ENCODE measurements around the gene FADS1.

DNA sequence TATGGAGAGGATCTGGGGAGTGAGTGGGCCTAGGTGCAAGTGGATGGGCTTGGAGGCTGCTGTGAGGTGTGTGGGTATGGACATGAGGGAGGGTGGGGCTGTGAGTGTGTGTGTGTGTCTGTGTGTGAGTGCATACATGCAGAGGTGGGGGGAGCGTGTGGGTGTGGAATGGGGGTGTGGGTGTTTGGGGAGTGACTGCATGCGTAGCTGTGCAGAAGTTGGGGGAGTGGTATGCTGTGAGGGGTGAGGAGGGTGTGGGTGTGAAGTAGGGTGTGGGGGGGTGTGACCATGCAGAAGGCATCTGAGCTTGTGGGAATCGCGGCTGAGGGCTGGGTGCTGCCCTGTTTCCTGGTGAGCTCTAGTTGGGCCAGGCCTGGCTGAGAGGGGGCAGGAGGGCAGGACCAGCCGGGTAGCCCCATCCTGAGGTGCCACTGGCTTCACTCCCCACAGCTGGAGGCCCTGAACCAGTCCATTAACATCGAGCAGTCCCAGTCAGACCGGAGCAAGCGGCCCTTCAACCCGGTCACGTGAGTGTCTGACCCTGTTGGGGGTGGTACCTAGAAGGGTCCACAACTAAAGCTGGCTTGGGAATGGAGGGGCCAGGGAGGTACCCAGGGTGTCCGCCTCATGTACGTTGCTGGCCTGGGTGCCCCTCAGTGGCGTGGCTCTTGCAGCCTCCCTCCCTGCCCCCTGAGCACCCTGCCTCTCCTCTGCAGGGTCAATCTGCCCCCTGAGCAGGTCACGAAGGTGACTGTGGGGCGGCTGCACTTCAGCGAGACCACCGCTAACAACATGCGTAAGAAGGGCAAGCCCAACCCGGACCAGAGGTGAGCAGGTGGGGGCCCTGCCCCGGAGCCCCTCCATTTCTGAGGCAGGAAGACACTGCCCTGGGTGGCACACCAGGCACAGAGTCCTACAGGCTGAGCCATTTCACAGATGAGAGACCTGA lies 40.9 kb downstream of the FADS1 start:
- TF ChIP-seq, protein P1, sequence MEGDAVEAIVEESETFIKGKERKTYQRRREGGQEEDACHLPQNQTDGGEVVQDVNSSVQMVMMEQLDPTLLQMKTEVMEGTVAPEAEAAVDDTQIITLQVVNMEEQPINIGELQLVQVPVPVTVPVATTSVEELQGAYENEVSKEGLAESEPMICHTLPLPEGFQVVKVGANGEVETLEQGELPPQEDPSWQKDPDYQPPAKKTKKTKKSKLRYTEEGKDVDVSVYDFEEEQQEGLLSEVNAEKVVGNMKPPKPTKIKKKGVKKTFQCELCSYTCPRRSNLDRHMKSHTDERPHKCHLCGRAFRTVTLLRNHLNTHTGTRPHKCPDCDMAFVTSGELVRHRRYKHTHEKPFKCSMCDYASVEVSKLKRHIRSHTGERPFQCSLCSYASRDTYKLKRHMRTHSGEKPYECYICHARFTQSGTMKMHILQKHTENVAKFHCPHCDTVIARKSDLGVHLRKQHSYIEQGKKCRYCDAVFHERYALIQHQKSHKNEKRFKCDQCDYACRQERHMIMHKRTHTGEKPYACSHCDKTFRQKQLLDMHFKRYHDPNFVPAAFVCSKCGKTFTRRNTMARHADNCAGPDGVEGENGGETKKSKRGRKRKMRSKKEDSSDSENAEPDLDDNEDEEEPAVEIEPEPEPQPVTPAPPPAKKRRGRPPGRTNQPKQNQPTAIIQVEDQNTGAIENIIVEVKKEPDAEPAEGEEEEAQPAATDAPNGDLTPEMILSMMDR (IDR thresholded peaks at IDR 0.05; ENCODE audit: low read depth, low read length, poor library complexity, severe bottlenecking) = no peak
- TF ChIP-seq EZH2phosphoT487 (IDR thresholded peaks at IDR 0.05; ENCODE audit: borderline replicate concordance, low read length) = no peak
